WTC11 (cell line): Measurements from ENCODE around the gene SEMA3F. TPM values are rescaled to one million over a fixed set of nuclear protein-coding genes. Genes with fewer than 3 reads are reported as not detected.

Experiments used
- AFF4 ChIP-seq: sonication (generic); formaldehyde crosslinking; IDR thresholded peaks from 2 replicates; pipeline ENCODE4 v1.8.1; 2023; ENCODE audit warnings: mild to moderate bottlenecking, missing genetic modification reagents, borderline replicate concordance
- ATF2 ChIP-seq: sonication (generic); formaldehyde crosslinking; IDR thresholded peaks from 2 replicates; pipeline ENCODE4 v1.8.1; 2022; ENCODE audit warnings: low read depth, missing genetic modification reagents, borderline replicate concordance
- CREM ChIP-seq: sonication (generic); formaldehyde crosslinking; IDR thresholded peaks from 2 replicates; pipeline ENCODE4 v1.8.1; 2022; ENCODE audit warnings: mild to moderate bottlenecking, missing genetic modification reagents, moderate library complexity
- E2F4 ChIP-seq: sonication (generic); formaldehyde crosslinking; IDR thresholded peaks from 2 replicates; pipeline ENCODE4 v1.8.1; 2022; ENCODE audit warnings: low read depth, mild to moderate bottlenecking, moderate library complexity, missing genetic modification reagents, borderline replicate concordance
- GABPB1 ChIP-seq: sonication (generic); formaldehyde crosslinking; IDR thresholded peaks from 2 replicates; pipeline ENCODE4 v1.8.1; 2023; ENCODE audit warnings: mild to moderate bottlenecking, missing genetic modification reagents
- GTF2I ChIP-seq: fragments of 250-450 bp; sonication (Bioruptor Pico); conservative IDR thresholded peaks from 2 replicates; pipeline ENCODE4 v1.4.0; 2021; ENCODE audit warnings: mild to moderate bottlenecking
- HMGA2 ChIP-seq: fragments of 250-450 bp; sonication (Bioruptor Pico); IDR thresholded peaks from 2 replicates; pipeline ENCODE4 v1.4.0; 2021; ENCODE audit warnings: mild to moderate bottlenecking, moderate library complexity
- HMGXB4 ChIP-seq: sonication (generic); formaldehyde crosslinking; IDR thresholded peaks from 2 replicates; pipeline ENCODE4 v1.8.1; 2023; ENCODE audit warnings: mild to moderate bottlenecking, moderate library complexity, missing genetic modification reagents
- IRF1 ChIP-seq: sonication (generic); formaldehyde crosslinking; IDR thresholded peaks from 2 replicates; pipeline ENCODE4 v1.8.0; 2023; ENCODE audit warnings: missing genetic modification reagents
- IRF2 ChIP-seq: sonication (generic); formaldehyde crosslinking; IDR thresholded peaks from 2 replicates; pipeline ENCODE4 v1.8.0; 2022; ENCODE audit warnings: low read depth, missing genetic modification reagents, borderline replicate concordance
- JAZF1 ChIP-seq: fragments of 250-450 bp; sonication (Bioruptor Pico); IDR thresholded peaks from 2 replicates; pipeline ENCODE4 v1.9.0; 2021; ENCODE audit warnings: moderate library complexity, mild to moderate bottlenecking, inconsistent platforms
- MLX ChIP-seq: sonication (generic); formaldehyde crosslinking; IDR thresholded peaks from 2 replicates; pipeline ENCODE4 v1.8.1; 2023; ENCODE audit warnings: mild to moderate bottlenecking, missing genetic modification reagents, moderate library complexity
- MXD4 ChIP-seq: fragments of 250-450 bp; sonication (Bioruptor Pico); IDR thresholded peaks from 2 replicates; pipeline ENCODE4 v1.8.0; 2021; ENCODE audit warnings: mild to moderate bottlenecking, moderate library complexity, borderline replicate concordance
- NFE2L1 ChIP-seq: sonication (generic); formaldehyde crosslinking; IDR thresholded peaks from 2 replicates; pipeline ENCODE4 v1.8.1; 2023; ENCODE audit warnings: missing genetic modification reagents
- NR3C1 ChIP-seq: sonication (generic); formaldehyde crosslinking; conservative IDR thresholded peaks from 2 replicates; pipeline ENCODE4 v1.8.1; 2023; ENCODE audit warnings: low read depth, mild to moderate bottlenecking, missing genetic modification reagents
- OVOL2 ChIP-seq: fragments of 250-450 bp; sonication (Bioruptor Pico); IDR thresholded peaks from 2 replicates; pipeline ENCODE4 v1.9.0; 2021; ENCODE audit warnings: mild to moderate bottlenecking, borderline replicate concordance
- SOX15 ChIP-seq: fragments of 250-450 bp; sonication (Bioruptor Pico); IDR thresholded peaks from 2 replicates; pipeline ENCODE4 v1.9.0; 2021; ENCODE audit warnings: mild to moderate bottlenecking
- SP1 ChIP-seq: sonication (generic); formaldehyde crosslinking; conservative IDR thresholded peaks from 2 replicates; pipeline ENCODE4 v1.8.1; 2022; ENCODE audit warnings: missing genetic modification reagents
- STAT6 ChIP-seq: sonication (generic); formaldehyde crosslinking; conservative IDR thresholded peaks from 2 replicates; pipeline ENCODE4 v1.8.1; 2023; ENCODE audit warnings: mild to moderate bottlenecking, low read depth, missing genetic modification reagents, moderate library complexity
- TCF7 ChIP-seq: sonication (generic); formaldehyde crosslinking; IDR thresholded peaks from 2 replicates; pipeline ENCODE4 v1.8.0; 2022; ENCODE audit warnings: mild to moderate bottlenecking, low read depth, missing genetic modification reagents, moderate library complexity
- ZMAT4 ChIP-seq: fragments of 250-450 bp; sonication (Bioruptor Pico); IDR thresholded peaks from 2 replicates; pipeline ENCODE4 v1.9.0; 2021; ENCODE audit warnings: mild to moderate bottlenecking
- ZNF219 ChIP-seq: sonication (generic); formaldehyde crosslinking; IDR thresholded peaks from 2 replicates; pipeline ENCODE4 v1.8.0; 2023; ENCODE audit warnings: missing genetic modification reagents, mild to moderate bottlenecking, borderline replicate concordance
- ZNF263 ChIP-seq: sonication (generic); formaldehyde crosslinking; IDR thresholded peaks from 2 replicates; pipeline ENCODE4 v1.8.1; 2022; ENCODE audit warnings: low read depth, mild to moderate bottlenecking, moderate library complexity, missing genetic modification reagents
- ZNF317 ChIP-seq: sonication (generic); formaldehyde crosslinking; IDR thresholded peaks from 2 replicates; pipeline ENCODE4 v1.8.1; 2023; ENCODE audit warnings: low read depth, mild to moderate bottlenecking, moderate library complexity, missing genetic modification reagents, borderline replicate concordance
- ZNF423 ChIP-seq: fragments of 250-450 bp; sonication (Bioruptor Pico); IDR thresholded peaks from 2 replicates; pipeline ENCODE4 v2.1.2; 2022; ENCODE audit warnings: mild to moderate bottlenecking, moderate library complexity
- ZNF671 ChIP-seq: fragments of 250-450 bp; sonication (Bioruptor Pico); IDR thresholded peaks from 2 replicates; pipeline ENCODE4 v1.8.0; 2021; ENCODE audit warnings: mild to moderate bottlenecking
- total RNA-seq: library from RNA; stranded (reverse); gene quantifications from 3 replicates; pipeline ENCODE4 v1.2.3, GENCODE V29; 2021

The SEMA3F gene
- total RNA-seq, 1 experiment from 2014 or later = 49.0 TPM

GRCh38 chr3:50227390-50228183, 72.5 kb downstream of the SEMA3F start (continued):
- no peak for TF ChIP-seq E2F4 (CRISPR knock-in tag)
- TF ChIP-seq ATF2 (CRISPR knock-in tag) = no peak
- no peak for TF ChIP-seq IRF1 (CRISPR knock-in tag)
- no peak for TF ChIP-seq OVOL2 (CRISPR knock-in tag)
- no peak for TF ChIP-seq IRF2 (CRISPR knock-in tag)
- no peak for TF ChIP-seq ZMAT4
- no peak for TF ChIP-seq STAT6
- TF ChIP-seq NR3C1 (CRISPR knock-in tag) = no peak
- TF ChIP-seq MXD4 (CRISPR knock-in tag) = no peak
- no peak for TF ChIP-seq SOX15 (CRISPR knock-in tag)
- no peak for TF ChIP-seq ZNF219 (CRISPR knock-in tag)
- no peak for TF ChIP-seq ZNF671 (CRISPR knock-in tag)
- TF ChIP-seq TCF7 (CRISPR knock-in tag) = no peak
- TF ChIP-seq GABPB1 = peak; percentile 75
- TF ChIP-seq MLX (CRISPR knock-in tag) = 0 out of 2 replicates have a peak, but pooled peaks have one; percentile 10
- TF ChIP-seq NFE2L1 (CRISPR knock-in tag) = 0 out of 2 replicates have a peak, but pooled peaks have one; percentile 25
- TF ChIP-seq SP1 = peak; percentile 97
- no peak for TF ChIP-seq AFF4 (CRISPR knock-in tag)
- no peak for TF ChIP-seq GTF2I (CRISPR knock-in tag)
- TF ChIP-seq HMGXB4 (CRISPR knock-in tag) = peak; percentile 78
- TF ChIP-seq HMGA2 (CRISPR knock-in tag) = no peak
- TF ChIP-seq CREM (CRISPR knock-in tag) = peak; percentile 73; the same call in 1 of the 2 replicates
- no peak for TF ChIP-seq ZNF263 (CRISPR knock-in tag)
- no peak for TF ChIP-seq JAZF1
- peak; percentile 80 for TF ChIP-seq ZNF423 (CRISPR knock-in tag)
- no peak for TF ChIP-seq ZNF317 (CRISPR knock-in tag)
